Astrocyte of the hippocampus (primary cell): ENCODE results near the gene MARVELD3.
"Not testable (repeated sequence)": the region's sequence is repeated elsewhere in the genome, so short reads cannot be mapped to it uniquely, and the experiment has no call there.

Source experiments
- DNase-seq: peaks from one replicate; pipeline ENCODE4 v3.0.0; 2011; ENCODE audit warnings: low read depth, low spot score

Gene MARVELD3

GRCh38 chr16:71672125-71672524 is 46.1 kb downstream of the MARVELD3 start:
- no peak for DNase-seq

GRCh38 chr16:71672803-71673581 is 47.0 kb downstream of the MARVELD3 start:
- no peak for DNase-seq

GRCh38 chr16:71673582-71673973 is 47.6 kb downstream of the MARVELD3 start:
- DNase-seq = no peak

GRCh38 chr16:71674229-71674628 is 48.2 kb downstream of the MARVELD3 start:
- DNase-seq = no peak

GRCh38 chr16:71675380-71675779 is 49.4 kb downstream of the MARVELD3 start:
- no peak for DNase-seq

- no peak for DNase-seq
Observed at GRCh38 chr16:71676236-71676635, 50.3 kb downstream of the MARVELD3 start.

GRCh38 chr16:71681360-71681759 is 55.4 kb downstream of the MARVELD3 start:
- DNase-seq = no peak

GRCh38 chr16:71684280-71684679 is 58.3 kb downstream of the MARVELD3 start:
- not testable (repeated sequence) for DNase-seq
